Stimulated activated CD8-positive, alpha-beta memory T cell treated with anti-CD3 and anti-CD28 coated beads, Interleukin-4, amount 100 ng/mL, for 24 hours (primary cell): ENCODE results near the gene GIPC2.
"Not testable (repeated sequence)": the region's sequence is repeated elsewhere in the genome, so short reads cannot be mapped to it uniquely, and the experiment has no call there.

Experiments
- DNase-seq: peaks from one replicate; pipeline ENCODE4 v3.0.0-alpha.2; 2020; ENCODE audit warnings: low read depth

The GIPC2 gene

GRCh38 chr1:78038071-78038470, 7.7 kb upstream of the GIPC2 start:
- no peak for DNase-seq

GRCh38 chr1:78038491-78038939, 7.3 kb upstream of the GIPC2 start:
- no peak for DNase-seq

- no peak for DNase-seq
These were observed 5.2 kb upstream of the GIPC2 start for GRCh38 chr1:78040484-78041089.

- DNase-seq = no peak
These were observed 2.3 kb upstream of the GIPC2 start for GRCh38 chr1:78043436-78043835.

GRCh38 chr1:78044796-78045562, 787 bp upstream of the GIPC2 start:
- no peak for DNase-seq

GRCh38 chr1:78045563-78045925, 222 bp upstream of the GIPC2 start:
- DNase-seq = no peak

GRCh38 chr1:78047106-78047505, 1.3 kb downstream of the GIPC2 start:
- no peak for DNase-seq

GRCh38 chr1:78047631-78048030, 1.9 kb downstream of the GIPC2 start:
- DNase-seq = no peak

- no peak for DNase-seq
These were observed 2.7 kb downstream of the GIPC2 start for GRCh38 chr1:78048446-78048845.

GRCh38 chr1:78049396-78049795, 3.6 kb downstream of the GIPC2 start:
- DNase-seq = no peak

GRCh38 chr1:78051005-78051404, 5.2 kb downstream of the GIPC2 start:
- DNase-seq = no peak

- no peak for DNase-seq
These were observed 7.1 kb downstream of the GIPC2 start for GRCh38 chr1:78052685-78053405.

GRCh38 chr1:78053498-78053897, 7.7 kb downstream of the GIPC2 start:
- DNase-seq = no peak

- DNase-seq = no peak
These were observed 8.8 kb downstream of the GIPC2 start for GRCh38 chr1:78054559-78054958.

- DNase-seq = no peak
These were observed 9.2 kb downstream of the GIPC2 start for GRCh38 chr1:78054972-78055371.

GRCh38 chr1:78055565-78056132, 9.9 kb downstream of the GIPC2 start:
- no peak for DNase-seq

- no peak for DNase-seq
These were observed 12.9 kb downstream of the GIPC2 start for GRCh38 chr1:78058670-78059069.

- no peak for DNase-seq
These were observed 15.2 kb downstream of the GIPC2 start for GRCh38 chr1:78060857-78061563.

GRCh38 chr1:78061825-78062523, 16.2 kb downstream of the GIPC2 start:
- no peak for DNase-seq

- not testable (repeated sequence) for DNase-seq
These were observed 19.1 kb downstream of the GIPC2 start for GRCh38 chr1:78064886-78065285.

GRCh38 chr1:78068681-78069283, 23.0 kb downstream of the GIPC2 start:
- no peak for DNase-seq
